MM.1S (cell line): ENCODE data around the gene NDOR1.

ENCODE experiments used
- DNase-seq: peaks from one replicate; pipeline ENCODE4 v3.0.0-alpha.2; 2015
- H2AFZ ChIP-seq: fragments of 300-600 bp; sonication (generic); 2 replicates; pipeline ENCODE4 v1.6.0; 2016; ENCODE audit warnings: antibody characterized with exemption, low read length
- H3F3A ChIP-seq: fragments of 300-600 bp; sonication (generic); 2 replicates; pipeline ENCODE4 v1.6.1; 2016; ENCODE audit warnings: mild to moderate bottlenecking, antibody characterized with exemption, low read length, moderate library complexity, mixed read lengths; ENCODE audit not compliant: insufficient read depth
- H3K27ac ChIP-seq: fragments of 300-600 bp; sonication (generic); 2 replicates; pipeline ENCODE4 v1.5.1; 2016; ENCODE audit warnings: mild to moderate bottlenecking, low read length
- H3K27me3 ChIP-seq: fragments of 300-600 bp; sonication (generic); replicated peaks from 2 replicates; pipeline ENCODE4 v1.6.0; 2016; ENCODE audit warnings: low read length; ENCODE audit not compliant: insufficient read depth
- H3K36me3 ChIP-seq: fragments of 300-600 bp; sonication (generic); replicated peaks from 2 replicates; pipeline ENCODE4 v1.6.1; 2016; ENCODE audit warnings: mild to moderate bottlenecking, low read length, mixed read lengths; ENCODE audit not compliant: insufficient read depth
- H3K4me1 ChIP-seq: fragments of 300-600 bp; sonication (generic); 2 replicates; pipeline ENCODE4 v1.6.1; 2016; ENCODE audit warnings: low read length, mixed read lengths
- H3K4me2 ChIP-seq: fragments of 300-600 bp; sonication (generic); 2 replicates; pipeline ENCODE4 v1.6.0; 2016; ENCODE audit warnings: low read depth, low read length
- H3K4me3 ChIP-seq: fragments of 300-600 bp; sonication (generic); 2 replicates; pipeline ENCODE4 v1.5.1; 2016; ENCODE audit warnings: low read length, mixed read lengths
- H3K79me2 ChIP-seq: fragments of 300-600 bp; sonication (generic); 2 replicates; pipeline ENCODE4 v1.6.1; 2016; ENCODE audit warnings: mixed run types, low read length, mixed read lengths
- H3K9ac ChIP-seq: fragments of 300-600 bp; sonication (generic); 2 replicates; pipeline ENCODE4 v1.6.1; 2016; ENCODE audit warnings: low read length, mixed read lengths
- H3K9me2 ChIP-seq: fragments of 300-600 bp; sonication (generic); replicated peaks from 2 replicates; pipeline ENCODE4 v1.6.1; 2016; ENCODE audit warnings: mild to moderate bottlenecking, low read length, mixed read lengths; ENCODE audit not compliant: insufficient read depth
- H3K9me3 ChIP-seq: fragments of 300-600 bp; sonication (generic); replicated peaks from 2 replicates; pipeline ENCODE4 v1.6.1; 2016; ENCODE audit warnings: mild to moderate bottlenecking, low read length, mixed read lengths; ENCODE audit not compliant: insufficient read depth
- H4K20me1 ChIP-seq: fragments of 300-600 bp; sonication (generic); 2 replicates; pipeline ENCODE4 v1.6.1; 2016; ENCODE audit warnings: mild to moderate bottlenecking, low read length, moderate library complexity, mixed read lengths; ENCODE audit not compliant: insufficient read depth
- EZH2 ChIP-seq: fragments of 300-600 bp; sonication (generic); optimal IDR thresholded peaks from 2 replicates; pipeline ENCODE3; 2017; ENCODE audit warnings: low read depth, mild to moderate bottlenecking, antibody characterized with exemption, low read length, mixed read lengths
- EZH2phosphoT487 ChIP-seq: fragments of 300-600 bp; sonication (generic); IDR thresholded peaks from 2 replicates; pipeline ENCODE4 v1.6.1; 2018; ENCODE audit warnings: antibody characterized with exemption, low read length
- TF ChIP-seq, protein P1 (sequence below): fragments of 300-600 bp; sonication (generic); IDR thresholded peaks from 2 replicates; pipeline ENCODE4 v1.5.1; 2016; ENCODE audit warnings: antibody characterized with exemption, low read length, mixed read lengths

Gene NDOR1

GRCh38 chr9:137181680-137182079 is 23.8 kb upstream of the NDOR1 start:
- no peaks in the 10 kb centered on the region for H4K20me1 ChIP-seq
- H3K4me2 ChIP-seq, result no peak overlapping the region
- H3K79me2 ChIP-seq, result peaks cover 20% of the 10 kb centered on the region
- H3F3A ChIP-seq, result peaks cover 4% of the 10 kb centered on the region; the same call in 1 of the 2 replicates
- H3K36me3 ChIP-seq, result no peaks in the 10 kb centered on the region
- H3K9ac ChIP-seq, result no peak overlapping the region
- no peak overlapping the region for H3K27ac ChIP-seq
- TF ChIP-seq EZH2phosphoT487 (no peak), EZH2 (no peak)
- TF ChIP-seq, protein P1, sequence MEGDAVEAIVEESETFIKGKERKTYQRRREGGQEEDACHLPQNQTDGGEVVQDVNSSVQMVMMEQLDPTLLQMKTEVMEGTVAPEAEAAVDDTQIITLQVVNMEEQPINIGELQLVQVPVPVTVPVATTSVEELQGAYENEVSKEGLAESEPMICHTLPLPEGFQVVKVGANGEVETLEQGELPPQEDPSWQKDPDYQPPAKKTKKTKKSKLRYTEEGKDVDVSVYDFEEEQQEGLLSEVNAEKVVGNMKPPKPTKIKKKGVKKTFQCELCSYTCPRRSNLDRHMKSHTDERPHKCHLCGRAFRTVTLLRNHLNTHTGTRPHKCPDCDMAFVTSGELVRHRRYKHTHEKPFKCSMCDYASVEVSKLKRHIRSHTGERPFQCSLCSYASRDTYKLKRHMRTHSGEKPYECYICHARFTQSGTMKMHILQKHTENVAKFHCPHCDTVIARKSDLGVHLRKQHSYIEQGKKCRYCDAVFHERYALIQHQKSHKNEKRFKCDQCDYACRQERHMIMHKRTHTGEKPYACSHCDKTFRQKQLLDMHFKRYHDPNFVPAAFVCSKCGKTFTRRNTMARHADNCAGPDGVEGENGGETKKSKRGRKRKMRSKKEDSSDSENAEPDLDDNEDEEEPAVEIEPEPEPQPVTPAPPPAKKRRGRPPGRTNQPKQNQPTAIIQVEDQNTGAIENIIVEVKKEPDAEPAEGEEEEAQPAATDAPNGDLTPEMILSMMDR, result no peak
- no peak for DNase-seq
- H3K27me3 ChIP-seq, result no peaks in the 10 kb centered on the region
- H3K9me2 ChIP-seq, result no peaks in the 10 kb centered on the region
- no peak overlapping the region for H2AFZ ChIP-seq
- no peak overlapping the region for H3K4me3 ChIP-seq
- H3K4me1 ChIP-seq, result peaks cover under 1% of the 10 kb centered on the region; the same call in 1 of the 2 replicates
- no peaks in the 10 kb centered on the region for H3K9me3 ChIP-seq

- Histone ChIP-seq H3K27ac (no peak overlapping the region), H3K4me1 (peaks cover 11% of the 10 kb centered on the region), H3K36me3 (no peaks in the 10 kb centered on the region), H2AFZ (no peak overlapping the region), H3K79me2 (peaks cover 32% of the 10 kb centered on the region), H3K4me2 (no peak overlapping the region), H3K9me2 (no peaks in the 10 kb centered on the region), H4K20me1 (no peaks in the 10 kb centered on the region), H3K4me3 (no peak overlapping the region), H3K27me3 (no peaks in the 10 kb centered on the region), H3F3A (no peaks in the 10 kb centered on the region), H3K9ac (no peak overlapping the region), H3K9me3 (no peaks in the 10 kb centered on the region)
- TF ChIP-seq EZH2 (no peak), EZH2phosphoT487 (no peak)
- TF ChIP-seq, protein P1, result no peak
- no peak for DNase-seq
Measured at GRCh38 chr9:137182836-137183235, 22.7 kb upstream of the NDOR1 start.

GRCh38 chr9:137183980-137184595 is 21.4 kb upstream of the NDOR1 start:
- Histone ChIP-seq H3K36me3 (no peaks in the 10 kb centered on the region), H4K20me1 (no peaks in the 10 kb centered on the region), H3K9me3 (no peaks in the 10 kb centered on the region), H3K79me2 (peaks cover 38% of the 10 kb centered on the region), H3K4me1 (peaks cover 11% of the 10 kb centered on the region), H3K9me2 (no peaks in the 10 kb centered on the region), H3K9ac (no peak overlapping the region), H3F3A (peaks cover 5% of the 10 kb centered on the region), H3K27me3 (no peaks in the 10 kb centered on the region), H2AFZ (no peak overlapping the region), H3K4me2 (no peak overlapping the region), H3K4me3 (no peak overlapping the region), H3K27ac (no peak overlapping the region)
- TF ChIP-seq EZH2 (no peak), EZH2phosphoT487 (no peak)
- TF ChIP-seq, protein P1, result no peak
- DNase-seq, result no peak
